Measurements from ENCODE around the gene MGAT1.
A peak's percentile ranks its signal among the peaks of the same experiment; 100 is the strongest.
"Not testable (repeated sequence)": the region's sequence is repeated elsewhere in the genome, so short reads cannot be mapped to it uniquely, and the experiment has no call there.

MGAT1 gene

GRCh38 chr5:180802325-180803180, at the start of gene MGAT1:
Gene MGAT1, minus strand, starts transcription at chr5:180802806. Its CDS starts 9,835 bp downstream, at chr5:180792971.
- DNase-seq: peak; percentile 92

GRCh38 chr5:180850434-180851078, 48.0 kb upstream of the MGAT1 start:
- no peak for DNase-seq

GRCh38 chr5:180849827-180850226, 47.2 kb upstream of the MGAT1 start:
- DNase-seq: no peak

- DNase-seq: no peak
Observed at GRCh38 chr5:180848878-180849277, 46.3 kb upstream of the MGAT1 start.

GRCh38 chr5:180848265-180848664, 45.7 kb upstream of the MGAT1 start:
- DNase-seq: no peak

GRCh38 chr5:180847026-180847425, 44.4 kb upstream of the MGAT1 start:
- DNase-seq: no peak

GRCh38 chr5:180844858-180845257, 42.3 kb upstream of the MGAT1 start:
- no peak for DNase-seq

GRCh38 chr5:180844432-180844831, 41.8 kb upstream of the MGAT1 start:
- no peak for DNase-seq

- DNase-seq: no peak
Observed at GRCh38 chr5:180839935-180840334, 37.3 kb upstream of the MGAT1 start.

- no peak for DNase-seq
Observed at GRCh38 chr5:180839227-180839626, 36.6 kb upstream of the MGAT1 start.

GRCh38 chr5:180837478-180837877, 34.9 kb upstream of the MGAT1 start:
- DNase-seq: no peak

GRCh38 chr5:180832638-180833068, 30.0 kb upstream of the MGAT1 start:
- DNase-seq: peak; percentile 76

GRCh38 chr5:180831139-180832093, 28.8 kb upstream of the MGAT1 start:
- DNase-seq: peak; percentile 93

GRCh38 chr5:180830253-180831138, 27.9 kb upstream of the MGAT1 start:
- DNase-seq: peak; percentile 89

- DNase-seq: no peak
Observed at GRCh38 chr5:180829726-180830125, 27.1 kb upstream of the MGAT1 start.

GRCh38 chr5:180828756-180829531, 26.3 kb upstream of the MGAT1 start:
- DNase-seq: not testable (repeated sequence)

GRCh38 chr5:180827374-180827773, 24.8 kb upstream of the MGAT1 start:
- DNase-seq: not testable (repeated sequence)

GRCh38 chr5:180825768-180826525, 23.3 kb upstream of the MGAT1 start:
- no peak for DNase-seq

GRCh38 chr5:180824630-180825476, 22.2 kb upstream of the MGAT1 start:
- no peak for DNase-seq
